ENCODE measurements around the gene DNAJB6. TPM values are rescaled to one million over a fixed set of nuclear protein-coding genes. Genes with fewer than 3 reads are reported as not detected.

Gene DNAJB6
- polyA plus RNA-seq, 1 experiment, result 105 TPM

DNA sequence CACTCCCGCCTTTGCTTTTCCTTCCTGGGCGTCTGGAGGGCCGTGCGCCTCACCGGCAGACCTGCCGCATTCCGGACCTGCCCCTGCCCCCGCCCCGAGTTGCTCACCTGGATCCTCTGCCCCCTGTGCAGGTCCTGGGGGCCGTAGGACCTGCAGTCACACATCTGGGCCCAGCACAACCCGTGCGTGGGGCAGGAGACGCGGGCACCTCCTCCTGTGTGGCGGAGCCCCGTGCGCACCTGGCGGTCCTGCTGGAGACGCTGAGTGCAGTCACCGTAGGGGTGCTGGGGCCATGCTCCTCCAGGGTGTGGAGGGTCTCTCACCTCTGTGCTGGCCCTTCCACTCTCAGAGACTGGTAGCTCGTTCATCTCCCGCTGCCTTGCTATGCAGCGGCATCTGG, 85.5 kb downstream of the DNAJB6 start:
- H3K4me3 ChIP-seq (ENCODE audit: low read depth, low read length), result no peak overlapping the region
- DNase-seq (ENCODE audit: low read depth), result no peak
- ChIA-PET CTCF (interaction anchor here (0.6 kb wide), 1 partner anchor 25 kb away, joined by 3 read pairs; no protein-coding TSS in a partner anchor), POLR2A (no interaction called here)
- H3K27me3 ChIP-seq (ENCODE audit: control insufficient read depth, insufficient read depth, low read length), result no peaks in the 10 kb centered on the region
- peaks cover 11% of the 10 kb centered on the region for H3K36me3 ChIP-seq (ENCODE audit: control insufficient read depth, insufficient read depth, low read length)
- TF ChIP-seq CTCF (IDR thresholded peaks at IDR 0.05; ENCODE audit: insufficient read depth, low read depth, low read length), result no peak

DNA sequence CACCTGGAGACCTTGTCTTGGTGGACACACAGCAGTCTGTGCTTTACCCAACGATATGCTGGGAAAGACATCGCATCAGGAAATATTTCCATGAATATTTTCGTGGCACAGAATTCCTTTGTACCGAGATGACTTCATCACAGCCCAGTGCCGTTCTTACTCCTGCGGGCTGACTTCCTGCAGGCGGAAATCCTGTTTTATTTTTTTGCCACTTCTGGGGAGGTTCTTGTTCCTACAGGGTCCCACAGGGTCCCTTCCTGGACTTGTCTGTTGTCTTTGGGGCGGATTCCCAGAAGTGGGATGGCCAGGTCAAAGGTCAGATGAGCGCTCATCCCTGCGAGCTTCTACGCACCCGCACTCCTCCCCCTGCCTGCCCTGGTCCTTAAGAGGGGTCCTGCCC, 86.5 kb downstream of the DNAJB6 start:
- ChIA-PET POLR2A (no interaction called here), CTCF (no interaction called here)
- no peak for DNase-seq (ENCODE audit: low read depth)
- H3K27me3 ChIP-seq (ENCODE audit: control insufficient read depth, insufficient read depth, low read length), result no peaks in the 10 kb centered on the region
- H3K36me3 ChIP-seq (ENCODE audit: control insufficient read depth, insufficient read depth, low read length), result peaks cover 7% of the 10 kb centered on the region
- TF ChIP-seq CTCF (IDR thresholded peaks at IDR 0.05; ENCODE audit: insufficient read depth, low read depth, low read length), result no peak
- no peak overlapping the region for H3K4me3 ChIP-seq (ENCODE audit: low read depth, low read length)

DNA sequence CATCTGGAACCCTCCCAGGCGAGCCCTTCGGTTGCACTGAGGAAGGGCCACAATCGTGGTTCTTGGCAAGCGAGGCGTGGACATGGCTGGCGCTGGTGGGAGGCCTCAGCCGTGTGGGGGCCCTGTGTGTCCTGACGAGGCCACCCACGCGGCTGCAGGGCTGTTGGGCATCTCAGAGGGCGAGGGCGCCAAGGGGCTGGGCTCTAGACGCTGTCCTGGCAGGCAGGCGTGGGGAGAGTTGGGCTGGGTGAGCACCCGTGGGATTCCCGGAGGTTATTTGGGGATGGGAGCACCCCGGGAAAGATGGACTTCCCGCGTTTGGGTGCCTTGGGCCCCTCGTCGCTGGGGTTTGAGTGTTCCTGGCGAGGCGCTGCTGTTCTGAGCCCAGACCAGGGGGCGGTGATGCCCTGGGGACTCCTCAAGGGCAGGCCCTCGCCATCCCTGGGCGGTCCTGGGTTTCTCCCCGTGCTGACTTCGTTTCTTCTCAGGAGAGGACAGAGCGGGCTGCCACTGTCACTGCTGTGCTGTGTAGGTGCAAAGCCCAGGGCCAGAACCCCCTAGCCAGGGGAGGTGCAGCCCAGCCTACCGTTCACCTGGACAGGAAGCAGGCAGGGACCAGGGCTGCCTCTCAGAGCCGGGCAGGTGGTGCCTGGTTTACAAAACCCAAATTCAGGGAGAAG, 87.2 kb downstream of the DNAJB6 start:
- no peak for TF ChIP-seq CTCF (IDR thresholded peaks at IDR 0.05; ENCODE audit: insufficient read depth, low read depth, low read length)
- Histone ChIP-seq H3K4me3 (ENCODE audit: low read depth, low read length) (no peak overlapping the region), H3K36me3 (ENCODE audit: control insufficient read depth, insufficient read depth, low read length) (0 out of 2 replicates have a peak, but pooled peaks cover 1% of the 10 kb centered on the region), H3K27me3 (ENCODE audit: control insufficient read depth, insufficient read depth, low read length) (no peaks in the 10 kb centered on the region)
- CTCF ChIA-PET, result no interaction called here
- DNase-seq (ENCODE audit: low read depth), result no peak
- POLR2A ChIA-PET, result no interaction called here

GRCh38 chr7:157425137-157425731, 88.4 kb downstream of the DNAJB6 start:
- TF ChIP-seq CTCF (IDR thresholded peaks at IDR 0.05; ENCODE audit: insufficient read depth, low read depth, low read length), result no peak
- ChIA-PET POLR2A (no interaction called here), CTCF (no interaction called here)

DNA sequence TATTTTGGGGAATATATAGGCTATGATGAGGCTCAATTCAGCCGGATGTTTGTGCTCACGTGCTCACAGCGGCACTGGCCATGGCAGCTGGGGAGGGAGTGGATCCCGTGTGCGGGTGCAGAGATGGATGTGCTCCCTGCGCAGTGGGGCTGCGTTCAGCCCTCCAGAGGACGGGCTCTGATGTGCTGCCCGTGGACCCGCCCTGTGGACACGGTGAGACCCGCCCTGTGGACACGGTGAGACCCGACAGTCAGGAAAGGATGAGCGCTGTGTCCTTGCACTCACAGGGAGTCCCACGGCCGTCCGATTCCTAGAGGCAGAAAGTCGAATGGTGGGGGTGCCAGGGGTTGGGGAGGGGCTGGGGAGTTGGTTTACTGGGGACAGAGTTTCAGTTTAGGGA, 89.0 kb downstream of the DNAJB6 start:
- TF ChIP-seq CTCF (IDR thresholded peaks at IDR 0.05; ENCODE audit: insufficient read depth, low read depth, low read length), result no peak
- H3K4me3 ChIP-seq (ENCODE audit: low read depth, low read length), result no peak overlapping the region
- no peaks in the 10 kb centered on the region for H3K36me3 ChIP-seq (ENCODE audit: control insufficient read depth, insufficient read depth, low read length)
- ChIA-PET CTCF (no interaction called here), POLR2A (no interaction called here)
- no peaks in the 10 kb centered on the region for H3K27me3 ChIP-seq (ENCODE audit: control insufficient read depth, insufficient read depth, low read length)
- DNase-seq (ENCODE audit: low read depth), result no peak

More at GRCh38 chr7:157425137-157425731, 88.4 kb downstream of the DNAJB6 start:
- DNase-seq (ENCODE audit: low read depth), result no peak
- no peaks in the 10 kb centered on the region for H3K27me3 ChIP-seq (ENCODE audit: control insufficient read depth, insufficient read depth, low read length)
- no peak overlapping the region for H3K4me3 ChIP-seq (ENCODE audit: low read depth, low read length)
- 0 out of 2 replicates have a peak, but pooled peaks cover 1% of the 10 kb centered on the region for H3K36me3 ChIP-seq (ENCODE audit: control insufficient read depth, insufficient read depth, low read length)

Measured in BJ (cell line).